GM10266 (cell line): ENCODE results near the gene AK5.

Source experiments
- DNase-seq: peaks from one replicate; pipeline ENCODE4 v3.0.0; 2012; ENCODE audit errors: extremely low spot score
- TF ChIP-seq, protein P1 (sequence below): IDR thresholded peaks from 2 replicates; pipeline ENCODE4 v1.5.1; 2012; ENCODE audit warnings: mild to moderate bottlenecking, low read depth; ENCODE audit not compliant: control insufficient read depth, insufficient read depth; ENCODE audit errors: missing control alignments

The AK5 gene

DNA sequence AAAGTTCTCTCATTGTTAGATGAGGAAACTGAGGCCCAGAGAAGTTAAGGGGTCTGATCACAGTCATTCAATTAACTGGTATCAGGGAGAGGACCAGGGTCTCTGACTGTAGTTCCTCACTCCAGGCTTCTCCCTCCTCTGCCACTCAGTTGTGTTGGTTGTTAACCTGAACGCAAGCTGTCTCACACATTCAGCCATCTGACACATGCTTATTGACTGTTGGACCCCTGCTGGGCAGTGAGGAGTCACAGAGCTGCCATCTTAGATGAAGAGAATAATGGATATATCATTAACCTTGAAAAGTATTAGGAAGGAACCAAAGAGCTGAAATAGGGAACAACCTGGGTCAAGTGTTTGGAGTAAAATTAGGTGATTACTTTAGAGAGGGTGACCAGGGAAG lies 205.8 kb downstream of the AK5 start:
- DNase-seq = no peak
- TF ChIP-seq, protein P1, sequence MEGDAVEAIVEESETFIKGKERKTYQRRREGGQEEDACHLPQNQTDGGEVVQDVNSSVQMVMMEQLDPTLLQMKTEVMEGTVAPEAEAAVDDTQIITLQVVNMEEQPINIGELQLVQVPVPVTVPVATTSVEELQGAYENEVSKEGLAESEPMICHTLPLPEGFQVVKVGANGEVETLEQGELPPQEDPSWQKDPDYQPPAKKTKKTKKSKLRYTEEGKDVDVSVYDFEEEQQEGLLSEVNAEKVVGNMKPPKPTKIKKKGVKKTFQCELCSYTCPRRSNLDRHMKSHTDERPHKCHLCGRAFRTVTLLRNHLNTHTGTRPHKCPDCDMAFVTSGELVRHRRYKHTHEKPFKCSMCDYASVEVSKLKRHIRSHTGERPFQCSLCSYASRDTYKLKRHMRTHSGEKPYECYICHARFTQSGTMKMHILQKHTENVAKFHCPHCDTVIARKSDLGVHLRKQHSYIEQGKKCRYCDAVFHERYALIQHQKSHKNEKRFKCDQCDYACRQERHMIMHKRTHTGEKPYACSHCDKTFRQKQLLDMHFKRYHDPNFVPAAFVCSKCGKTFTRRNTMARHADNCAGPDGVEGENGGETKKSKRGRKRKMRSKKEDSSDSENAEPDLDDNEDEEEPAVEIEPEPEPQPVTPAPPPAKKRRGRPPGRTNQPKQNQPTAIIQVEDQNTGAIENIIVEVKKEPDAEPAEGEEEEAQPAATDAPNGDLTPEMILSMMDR = no peak

DNA sequence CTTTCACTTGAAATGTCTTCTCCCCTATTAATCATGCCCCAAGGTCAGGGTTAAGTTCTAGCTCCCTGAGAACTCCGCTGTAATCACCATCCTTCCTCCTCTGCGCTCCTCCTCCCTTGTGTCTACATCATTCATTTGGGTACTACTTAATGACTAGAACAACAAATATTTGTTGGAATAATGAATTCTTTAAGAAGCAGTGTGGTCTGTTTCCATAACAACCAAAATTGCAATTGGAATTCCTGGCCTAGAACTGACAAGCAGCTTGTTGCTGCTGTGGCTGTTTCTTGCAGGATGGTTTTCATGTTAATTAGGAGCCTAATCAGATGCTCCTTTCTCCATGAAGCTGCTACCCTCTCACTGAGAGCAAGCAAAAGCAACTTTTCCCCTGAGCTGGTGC lies 208.1 kb downstream of the AK5 start:
- TF ChIP-seq, protein P1 = no peak
- no peak for DNase-seq

DNA sequence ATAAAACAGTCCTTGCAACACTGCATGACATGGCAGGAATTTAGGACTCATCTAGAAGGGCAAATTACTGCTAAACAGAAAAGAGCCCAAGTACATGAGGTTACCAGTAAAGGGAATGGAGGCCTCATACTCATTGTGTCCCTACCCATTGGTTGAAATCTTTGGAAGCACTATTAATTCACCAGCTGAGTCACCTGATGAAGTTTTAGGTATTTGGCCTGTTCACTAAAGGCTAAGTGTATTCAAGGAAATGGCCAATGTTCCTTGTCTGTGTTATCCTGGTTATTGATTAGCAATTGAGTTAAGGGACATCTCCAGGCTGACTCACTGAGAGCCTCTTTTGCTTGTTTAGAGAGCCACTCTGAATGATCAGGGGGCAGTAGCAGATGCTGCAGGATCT lies 212.2 kb downstream of the AK5 start:
- no peak for DNase-seq
- TF ChIP-seq, protein P1 = no peak

DNA sequence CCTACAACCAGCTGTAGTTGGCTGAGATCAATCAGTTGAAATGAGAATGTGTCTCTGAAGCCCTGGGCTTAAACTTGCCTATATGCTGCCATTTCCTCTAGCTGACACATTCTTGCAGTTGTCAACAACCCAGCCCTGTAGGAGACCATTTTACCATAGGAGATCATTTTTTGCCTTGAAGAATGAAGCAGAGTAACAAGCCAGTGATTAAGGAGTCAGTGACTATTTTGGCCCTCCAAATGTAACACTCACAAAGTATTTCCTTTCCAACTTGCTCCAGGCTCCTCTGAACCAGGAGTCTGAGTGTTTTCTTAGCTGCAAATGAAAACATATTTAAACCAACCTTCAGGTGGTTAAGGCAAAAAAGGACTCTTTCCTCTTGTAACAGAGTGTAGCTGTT lies 217.1 kb downstream of the AK5 start:
- DNase-seq = no peak
- TF ChIP-seq, protein P1 = no peak

DNA sequence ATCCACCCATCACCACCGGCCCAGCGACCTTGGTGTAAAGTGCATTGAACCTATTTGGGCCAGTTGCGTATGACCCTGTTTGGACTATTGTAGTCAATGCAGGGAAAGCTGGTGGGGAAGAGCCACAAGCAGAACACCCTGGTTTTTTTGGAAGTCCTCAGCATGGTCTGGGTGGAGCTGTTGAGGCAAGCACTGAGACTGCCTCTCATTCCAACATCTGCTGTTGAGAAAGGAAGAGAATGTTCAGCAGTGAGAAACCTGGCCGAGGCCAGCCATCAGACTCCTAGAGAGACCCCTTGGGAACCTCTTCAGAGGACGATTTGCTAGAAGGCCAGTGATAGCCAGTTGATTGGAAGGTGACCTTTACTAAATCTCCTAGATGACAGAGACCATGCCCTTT lies 217.6 kb downstream of the AK5 start:
- DNase-seq = no peak
- TF ChIP-seq, protein P1 = no peak

DNA sequence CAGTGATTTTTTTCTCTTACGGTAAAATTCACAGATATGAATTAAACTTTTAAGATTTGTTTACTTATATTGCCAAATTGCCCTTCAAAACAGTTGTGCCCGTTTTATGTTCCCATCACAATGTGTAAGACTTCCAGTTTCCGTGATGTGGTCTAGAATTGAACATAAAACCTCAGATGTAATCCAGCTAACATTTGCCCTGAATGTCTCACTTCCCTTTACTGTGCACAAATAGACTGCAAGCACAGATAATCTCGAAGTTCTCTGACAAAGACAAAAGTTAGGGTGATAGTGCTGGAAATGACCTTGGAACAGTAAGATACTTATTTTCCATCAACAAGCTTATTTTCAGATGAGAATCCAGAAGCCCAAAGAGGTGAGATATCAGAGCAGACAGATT lies 223.2 kb downstream of the AK5 start:
- no peak for DNase-seq
- TF ChIP-seq, protein P1 = no peak

DNA sequence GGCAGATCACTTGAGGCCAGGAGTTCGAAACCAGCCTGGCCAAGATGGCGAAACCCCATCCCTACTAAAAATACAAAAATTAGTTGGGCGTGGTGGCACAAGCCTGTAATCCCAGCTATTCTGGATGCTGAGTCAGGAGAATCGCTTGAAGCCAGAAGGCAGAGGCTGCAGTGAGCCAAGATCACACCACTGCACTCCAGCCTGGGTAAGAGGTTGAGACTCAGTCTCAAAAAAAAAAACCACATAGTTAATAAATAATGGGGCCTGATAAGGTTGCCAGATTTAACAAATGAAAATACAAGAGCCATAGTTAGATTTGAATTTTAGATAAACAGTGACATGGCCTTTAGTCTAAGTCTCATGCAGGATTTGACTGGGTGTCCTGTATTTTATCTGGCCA lies 225.0 kb downstream of the AK5 start:
- DNase-seq = no peak
- TF ChIP-seq, protein P1 = no peak
